ENCODE measurements around the gene KIFAP3.
A peak's percentile ranks its signal among the peaks of the same experiment; 100 is the strongest.
"Not testable (repeated sequence)": the region's sequence is repeated elsewhere in the genome, so short reads cannot be mapped to it uniquely, and the experiment has no call there.

The KIFAP3 gene

DNA sequence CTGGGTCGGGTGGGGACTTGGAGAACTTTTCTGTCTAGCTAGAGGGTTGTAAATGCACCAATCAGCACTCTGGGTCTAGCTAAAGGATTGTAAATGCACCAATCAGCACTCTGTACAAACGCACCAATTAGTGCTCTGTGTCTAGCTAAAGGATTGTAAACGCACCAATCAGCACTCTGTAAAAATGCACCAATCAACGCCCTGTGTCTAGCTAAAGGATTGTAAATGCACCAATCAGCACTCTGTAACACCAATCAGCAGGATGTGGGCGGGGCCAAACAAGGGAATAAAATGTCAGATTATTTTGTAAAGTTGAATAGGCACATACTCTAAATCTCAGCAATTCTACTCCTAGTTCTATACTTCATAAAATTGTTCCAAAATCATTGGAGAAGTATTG lies 2.5 kb upstream of the KIFAP3 start:
- H3K23ac ChIP-seq (ENCODE audit: low read length in 2 of 2); H3K18ac ChIP-seq (ENCODE audit: low read depth in 1 of 2, low read length in 2 of 2); H4K8ac ChIP-seq (ENCODE audit: low read length); H3K4me2 ChIP-seq (ENCODE audit: low read length, poor library complexity, severe bottlenecking); H2BK5ac ChIP-seq (ENCODE audit: low read depth, low read length, poor library complexity, severe bottlenecking); H4K91ac ChIP-seq (ENCODE audit: low read length); H3K79me1 ChIP-seq (replicated peaks; ENCODE audit: low read length, poor library complexity, severe bottlenecking); H2BK120ac ChIP-seq (ENCODE audit: low read depth, low read length); H3K27me3 ChIP-seq (ENCODE audit: control insufficient read depth in 1 of 2, insufficient read depth in 1 of 2, low read length in 2 of 2); H3K9ac ChIP-seq (ENCODE audit: low read length); H3K14ac ChIP-seq (ENCODE audit: low read length in 2 of 2); DNase-seq; H2BK15ac ChIP-seq (ENCODE audit: low read depth, poor library complexity, severe bottlenecking); H2BK12ac ChIP-seq (ENCODE audit: low read length in 2 of 2); H2AFZ ChIP-seq (ENCODE audit: low read depth, low read length); H3K27ac ChIP-seq (ENCODE audit: low read length, poor library complexity, severe bottlenecking); H3K4me1 ChIP-seq (ENCODE audit: control insufficient read depth, insufficient read depth, low read depth, low read length); H2AK5ac ChIP-seq (ENCODE audit: low read length, severe bottlenecking); H3K36me3 ChIP-seq (ENCODE audit: control insufficient read depth in 1 of 2, insufficient read depth in 2 of 2, low read depth in 1 of 2, low read length in 2 of 2); H3K4me3 ChIP-seq (ENCODE audit: insufficient read depth in 1 of 2, low read depth in 1 of 2, low read length in 2 of 2); H3K4ac ChIP-seq (ENCODE audit: low read depth in 1 of 2, low read length in 2 of 2): not testable (repeated sequence)
- WGBS = 65% methylated on average over 4 of the region's 5 CpGs
- peaks cover 19% of the 10 kb centered on the region for H3K9me3 ChIP-seq (ENCODE audit: control insufficient read depth, low read length)

- no peaks in the 10 kb centered on the region for H3K27me3 ChIP-seq (ENCODE audit: control insufficient read depth in 1 of 2, insufficient read depth in 1 of 2, low read length in 2 of 2)
- no peak overlapping the region for H3K4me2 ChIP-seq (ENCODE audit: low read length, poor library complexity, severe bottlenecking)
- H3K4ac ChIP-seq (ENCODE audit: low read depth in 1 of 2, low read length in 2 of 2) = no peak overlapping the region
- H2BK5ac ChIP-seq (ENCODE audit: low read depth, low read length, poor library complexity, severe bottlenecking) = no peak overlapping the region
- H2BK12ac ChIP-seq (ENCODE audit: low read length in 2 of 2) = no peak overlapping the region
- H3K23ac ChIP-seq (ENCODE audit: low read length in 2 of 2) = no peak overlapping the region
- H3K9ac ChIP-seq (ENCODE audit: low read length) = no peak overlapping the region
- no peak overlapping the region for H2AK5ac ChIP-seq (ENCODE audit: low read length, severe bottlenecking)
- H3K79me1 ChIP-seq (replicated peaks; ENCODE audit: low read length, poor library complexity, severe bottlenecking) = peaks cover 5% of the 10 kb centered on the region
- H2BK15ac ChIP-seq (ENCODE audit: low read depth, poor library complexity, severe bottlenecking) = no peak overlapping the region
- peaks cover 19% of the 10 kb centered on the region for H3K9me3 ChIP-seq (ENCODE audit: control insufficient read depth, low read length)
- no peak overlapping the region for H3K27ac ChIP-seq (ENCODE audit: low read length, poor library complexity, severe bottlenecking)
- no peak overlapping the region for H4K91ac ChIP-seq (ENCODE audit: low read length)
- no peak overlapping the region for H4K8ac ChIP-seq (ENCODE audit: low read length)
- no peak overlapping the region for H3K4me3 ChIP-seq (ENCODE audit: insufficient read depth in 1 of 2, low read depth in 1 of 2, low read length in 2 of 2)
- no peak for DNase-seq
- H2BK120ac ChIP-seq (ENCODE audit: low read depth, low read length) = no peak overlapping the region
- no peak overlapping the region for H3K14ac ChIP-seq (ENCODE audit: low read length in 2 of 2)
- peaks cover 0 to 3% of the 10 kb centered on the region in 2 experiments for H3K36me3 ChIP-seq (ENCODE audit: control insufficient read depth in 1 of 2, insufficient read depth in 2 of 2, low read depth in 1 of 2, low read length in 2 of 2)
- no peak overlapping the region for H2AFZ ChIP-seq (ENCODE audit: low read depth, low read length)
- H3K4me1 ChIP-seq (ENCODE audit: control insufficient read depth, insufficient read depth, low read depth, low read length) = no peaks in the 10 kb centered on the region
- H3K18ac ChIP-seq (ENCODE audit: low read depth in 1 of 2, low read length in 2 of 2) = no peak overlapping the region
These were observed 1.7 kb upstream of the KIFAP3 start for GRCh38 chr1:170076199-170076598.

GRCh38 chr1:170075186-170075585 lies 691 bp upstream of the KIFAP3 start:
- Histone ChIP-seq H3K23ac (ENCODE audit: low read length in 2 of 2) (no peak overlapping the region), H2BK5ac (ENCODE audit: low read depth, low read length, poor library complexity, severe bottlenecking) (no peak overlapping the region), H3K14ac (ENCODE audit: low read length in 2 of 2) (no peak overlapping the region), H3K79me1 (replicated peaks; ENCODE audit: low read length, poor library complexity, severe bottlenecking) (peaks cover 5% of the 10 kb centered on the region), H3K4ac (ENCODE audit: low read depth in 1 of 2, low read length in 2 of 2) (no peak overlapping the region), H3K36me3 (ENCODE audit: control insufficient read depth in 1 of 2, insufficient read depth in 2 of 2, low read depth in 1 of 2, low read length in 2 of 2) (peaks cover 0 to 6% of the 10 kb centered on the region in 2 experiments), H4K8ac (ENCODE audit: low read length) (no peak overlapping the region), H3K18ac (ENCODE audit: low read depth in 1 of 2, low read length in 2 of 2) (no peak overlapping the region), H3K9me3 (ENCODE audit: control insufficient read depth, low read length) (peaks cover 19% of the 10 kb centered on the region), H2AFZ (ENCODE audit: low read depth, low read length) (no peak overlapping the region), H2BK120ac (ENCODE audit: low read depth, low read length) (no peak overlapping the region), H3K9ac (ENCODE audit: low read length) (peak overlapping the region; percentile 96), H3K4me1 (ENCODE audit: control insufficient read depth, insufficient read depth, low read depth, low read length) (no peaks in the 10 kb centered on the region), H4K91ac (ENCODE audit: low read length) (no peak overlapping the region), H2AK5ac (ENCODE audit: low read length, severe bottlenecking) (no peak overlapping the region), H3K27me3 (ENCODE audit: control insufficient read depth in 1 of 2, insufficient read depth in 1 of 2, low read length in 2 of 2) (no peaks in the 10 kb centered on the region), H2BK15ac (ENCODE audit: low read depth, poor library complexity, severe bottlenecking) (no peak overlapping the region), H3K4me2 (ENCODE audit: low read length, poor library complexity, severe bottlenecking) (peak overlapping the region; percentile 53), H2BK12ac (ENCODE audit: low read length in 2 of 2) (no peak overlapping the region), H3K27ac (ENCODE audit: low read length, poor library complexity, severe bottlenecking) (no peak overlapping the region), H3K4me3 (ENCODE audit: insufficient read depth in 1 of 2, low read depth in 1 of 2, low read length in 2 of 2) (peak overlapping the region in 1 of 2 experiments; percentile 94)
- WGBS = no CpG with 5 or more reads among the region's 3 CpGs
- no peak for DNase-seq

GRCh38 chr1:170073893-170074249 lies 624 bp downstream of the KIFAP3 start:
- peak overlapping the region; percentile 73 to 94 for H3K4me3 ChIP-seq (ENCODE audit: insufficient read depth in 1 of 2, low read depth in 1 of 2, low read length in 2 of 2)
- no peak overlapping the region for H4K91ac ChIP-seq (ENCODE audit: low read length)
- peaks cover 0 to 6% of the 10 kb centered on the region in 2 experiments for H3K36me3 ChIP-seq (ENCODE audit: control insufficient read depth in 1 of 2, insufficient read depth in 2 of 2, low read depth in 1 of 2, low read length in 2 of 2)
- no peak overlapping the region for H2BK120ac ChIP-seq (ENCODE audit: low read depth, low read length)
- H3K9ac ChIP-seq (ENCODE audit: low read length) = peak overlapping the region; percentile 96
- peak overlapping the region; percentile 79 for H3K4me2 ChIP-seq (ENCODE audit: low read length, poor library complexity, severe bottlenecking)
- H2AFZ ChIP-seq (ENCODE audit: low read depth, low read length) = peak overlapping the region; percentile 91
- H3K4me1 ChIP-seq (ENCODE audit: control insufficient read depth, insufficient read depth, low read depth, low read length) = no peaks in the 10 kb centered on the region
- no peak overlapping the region for H3K4ac ChIP-seq (ENCODE audit: low read depth in 1 of 2, low read length in 2 of 2)
- no peak overlapping the region for H3K14ac ChIP-seq (ENCODE audit: low read length in 2 of 2)
- H2BK12ac ChIP-seq (ENCODE audit: low read length in 2 of 2) = no peak overlapping the region
- H2BK5ac ChIP-seq (ENCODE audit: low read depth, low read length, poor library complexity, severe bottlenecking) = no peak overlapping the region
- peaks cover 5% of the 10 kb centered on the region for H3K79me1 ChIP-seq (replicated peaks; ENCODE audit: low read length, poor library complexity, severe bottlenecking)
- H3K27me3 ChIP-seq (ENCODE audit: control insufficient read depth in 1 of 2, insufficient read depth in 1 of 2, low read length in 2 of 2) = no peaks in the 10 kb centered on the region
- no peak overlapping the region for H3K23ac ChIP-seq (ENCODE audit: low read length in 2 of 2)
- H3K9me3 ChIP-seq (ENCODE audit: control insufficient read depth, low read length) = peaks cover 10% of the 10 kb centered on the region
- DNase-seq = no peak
- no peak overlapping the region for H2BK15ac ChIP-seq (ENCODE audit: low read depth, poor library complexity, severe bottlenecking)
- no peak overlapping the region for H2AK5ac ChIP-seq (ENCODE audit: low read length, severe bottlenecking)
- no peak overlapping the region for H3K18ac ChIP-seq (ENCODE audit: low read depth in 1 of 2, low read length in 2 of 2)
- no peak overlapping the region for H4K8ac ChIP-seq (ENCODE audit: low read length)
- 24% methylated on average over 7 of the region's 8 CpGs for WGBS
- H3K27ac ChIP-seq (ENCODE audit: low read length, poor library complexity, severe bottlenecking) = no peak overlapping the region

All from mesenchymal stem cell (in vitro differentiated cells and primary cell).